GM10266 (cell line): Measurements from ENCODE around the gene AKR1C8.
"Not testable (repeated sequence)": the region's sequence is repeated elsewhere in the genome, so short reads cannot be mapped to it uniquely, and the experiment has no call there.

Experiments
- DNase-seq: peaks from one replicate; pipeline ENCODE4 v3.0.0; 2012; ENCODE audit errors: extremely low spot score
- TF ChIP-seq, protein P1 (sequence below): IDR thresholded peaks from 2 replicates; pipeline ENCODE4 v1.5.1; 2012; ENCODE audit warnings: mild to moderate bottlenecking, low read depth; ENCODE audit not compliant: control insufficient read depth, insufficient read depth; ENCODE audit errors: missing control alignments

AKR1C8 gene

DNA sequence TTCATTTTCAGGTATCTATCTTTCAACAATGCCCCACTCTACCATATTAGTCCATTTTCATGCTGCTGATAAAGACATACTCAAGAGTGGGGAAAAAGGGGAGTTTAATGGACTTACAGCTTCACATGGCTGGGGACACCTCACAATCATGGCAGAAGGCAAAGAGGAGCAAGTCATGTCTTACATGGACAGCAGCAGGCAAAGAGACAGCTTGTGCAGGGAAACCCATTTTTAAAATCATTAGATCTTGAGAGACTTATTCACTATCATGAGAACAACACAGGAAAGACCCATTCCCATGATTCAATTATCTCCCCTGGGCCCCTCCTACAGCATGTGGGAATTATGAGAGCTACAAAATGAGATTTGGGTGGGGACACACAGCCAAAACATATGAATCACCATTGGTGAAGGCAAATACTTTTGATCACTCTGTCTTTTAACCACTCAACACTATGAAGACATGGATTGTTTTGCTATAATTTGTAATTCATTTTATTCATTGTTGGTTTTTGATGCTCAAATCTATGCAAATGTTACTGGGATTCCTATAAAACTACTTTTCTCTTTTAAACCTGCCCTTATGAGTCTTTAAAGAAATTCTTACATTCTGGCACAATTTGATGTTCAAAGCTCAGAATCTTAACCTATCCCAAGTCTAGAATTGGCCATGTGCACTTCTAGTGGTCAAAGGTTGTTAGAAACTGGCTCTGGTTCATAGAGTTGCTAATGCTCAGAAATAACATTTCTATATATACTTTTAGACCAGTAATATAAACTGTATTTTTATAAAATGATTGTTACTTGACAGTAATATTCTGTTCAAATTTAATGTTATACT is 27.0 kb upstream of the AKR1C8 start:
- TF ChIP-seq, protein P1, sequence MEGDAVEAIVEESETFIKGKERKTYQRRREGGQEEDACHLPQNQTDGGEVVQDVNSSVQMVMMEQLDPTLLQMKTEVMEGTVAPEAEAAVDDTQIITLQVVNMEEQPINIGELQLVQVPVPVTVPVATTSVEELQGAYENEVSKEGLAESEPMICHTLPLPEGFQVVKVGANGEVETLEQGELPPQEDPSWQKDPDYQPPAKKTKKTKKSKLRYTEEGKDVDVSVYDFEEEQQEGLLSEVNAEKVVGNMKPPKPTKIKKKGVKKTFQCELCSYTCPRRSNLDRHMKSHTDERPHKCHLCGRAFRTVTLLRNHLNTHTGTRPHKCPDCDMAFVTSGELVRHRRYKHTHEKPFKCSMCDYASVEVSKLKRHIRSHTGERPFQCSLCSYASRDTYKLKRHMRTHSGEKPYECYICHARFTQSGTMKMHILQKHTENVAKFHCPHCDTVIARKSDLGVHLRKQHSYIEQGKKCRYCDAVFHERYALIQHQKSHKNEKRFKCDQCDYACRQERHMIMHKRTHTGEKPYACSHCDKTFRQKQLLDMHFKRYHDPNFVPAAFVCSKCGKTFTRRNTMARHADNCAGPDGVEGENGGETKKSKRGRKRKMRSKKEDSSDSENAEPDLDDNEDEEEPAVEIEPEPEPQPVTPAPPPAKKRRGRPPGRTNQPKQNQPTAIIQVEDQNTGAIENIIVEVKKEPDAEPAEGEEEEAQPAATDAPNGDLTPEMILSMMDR: no peak
- no peak for DNase-seq

DNA sequence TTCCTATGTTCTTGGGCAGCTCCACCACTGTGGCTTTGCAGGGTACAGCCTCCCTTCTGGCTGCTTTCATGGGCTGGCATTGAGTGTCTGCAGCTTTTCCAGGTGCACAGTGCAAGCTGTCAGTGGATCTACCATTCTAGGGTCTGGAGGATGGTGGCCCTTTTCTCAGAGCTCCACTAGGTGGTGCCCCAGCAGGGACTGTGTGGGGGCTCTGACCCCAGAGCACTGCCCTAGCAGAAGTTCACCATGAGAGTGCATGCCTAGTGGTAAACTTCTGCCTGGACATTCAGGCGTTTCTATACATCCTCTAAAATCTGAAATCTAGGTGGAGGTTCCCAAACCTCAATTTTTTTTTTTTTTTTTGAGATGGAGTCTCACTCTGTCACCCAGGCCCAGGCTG is 25.3 kb upstream of the AKR1C8 start:
- DNase-seq: not testable (repeated sequence)
- TF ChIP-seq, protein P1: peak; percentile 16

DNA sequence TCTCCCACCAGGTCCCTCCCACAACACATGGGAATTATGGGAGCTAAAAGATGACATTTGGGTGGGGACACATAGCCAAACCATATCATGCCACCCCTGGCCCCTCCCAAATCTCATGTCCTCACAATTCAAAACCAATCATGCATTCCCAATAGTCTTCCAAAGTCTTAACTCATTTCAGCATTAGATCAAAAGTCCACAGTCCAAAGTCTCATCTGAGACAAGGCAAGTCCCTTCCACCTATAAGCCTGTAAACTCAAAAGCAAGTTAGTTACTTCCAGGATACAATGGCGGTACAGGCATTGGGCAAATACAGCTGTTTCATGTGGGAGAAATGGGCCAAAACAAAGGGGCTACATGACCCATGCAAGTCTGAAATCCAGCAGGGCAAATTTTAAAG is 24.8 kb upstream of the AKR1C8 start:
- DNase-seq: not testable (repeated sequence)

DNA sequence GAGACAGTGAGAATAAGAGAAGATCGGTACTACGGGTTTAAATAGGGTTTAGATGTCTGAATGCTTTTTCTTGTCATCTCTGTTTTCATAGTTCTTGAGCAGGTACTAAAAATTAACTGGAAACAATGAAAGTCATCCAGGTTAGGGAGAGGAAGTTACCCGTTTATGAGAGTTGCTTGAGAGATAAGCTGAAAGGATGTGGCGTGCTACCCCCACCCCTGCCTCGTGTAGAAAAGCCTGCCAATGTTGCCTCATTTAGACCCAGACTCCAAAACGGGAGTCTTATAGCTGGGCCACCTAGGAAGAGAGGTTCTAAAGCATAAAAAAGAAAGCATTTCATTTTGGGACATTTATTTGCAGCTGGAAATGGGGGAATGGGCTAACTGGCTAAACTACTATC is 21.8 kb upstream of the AKR1C8 start:
- TF ChIP-seq, protein P1: no peak
- DNase-seq: no peak

DNA sequence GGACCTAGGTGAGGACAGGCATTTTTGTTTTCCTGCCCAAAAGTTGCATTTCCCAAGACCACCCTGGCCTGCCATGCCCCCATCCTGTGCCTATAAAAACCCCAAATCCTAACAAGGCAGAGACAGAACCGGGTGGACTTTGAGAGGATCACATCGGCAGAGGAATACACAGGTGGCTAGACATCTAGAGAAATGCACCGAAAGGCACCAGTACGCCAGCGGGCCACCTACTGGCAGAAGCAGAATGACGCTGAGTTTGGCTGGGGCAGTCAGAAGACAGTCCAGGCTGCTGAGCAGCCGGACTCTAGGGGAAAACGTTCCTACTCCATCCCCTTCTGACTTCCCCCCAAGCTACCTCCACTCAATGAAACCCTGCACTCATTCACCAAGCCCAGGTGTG is 14.4 kb upstream of the AKR1C8 start:
- TF ChIP-seq, protein P1: no peak
- DNase-seq: no peak

DNA sequence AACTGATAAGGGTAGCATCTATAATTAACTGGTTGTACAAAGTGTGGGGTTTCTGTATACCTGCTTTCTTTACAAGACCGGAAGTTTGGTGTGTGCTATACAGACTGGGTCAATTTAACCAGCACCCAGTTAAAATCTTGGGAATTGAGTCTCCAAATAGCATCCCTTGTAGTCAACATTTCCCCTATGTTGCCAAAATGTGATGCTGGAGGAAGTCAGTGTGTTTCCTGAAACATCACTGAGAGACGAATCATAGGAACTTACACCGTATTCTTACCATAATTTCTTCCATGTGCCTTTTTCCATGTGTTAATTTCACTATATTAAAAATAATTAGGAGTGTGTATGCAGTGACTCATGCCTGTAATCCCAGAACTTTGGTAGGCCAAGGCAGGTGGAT is 13.4 kb upstream of the AKR1C8 start:
- no peak for DNase-seq
- TF ChIP-seq, protein P1: no peak

DNA sequence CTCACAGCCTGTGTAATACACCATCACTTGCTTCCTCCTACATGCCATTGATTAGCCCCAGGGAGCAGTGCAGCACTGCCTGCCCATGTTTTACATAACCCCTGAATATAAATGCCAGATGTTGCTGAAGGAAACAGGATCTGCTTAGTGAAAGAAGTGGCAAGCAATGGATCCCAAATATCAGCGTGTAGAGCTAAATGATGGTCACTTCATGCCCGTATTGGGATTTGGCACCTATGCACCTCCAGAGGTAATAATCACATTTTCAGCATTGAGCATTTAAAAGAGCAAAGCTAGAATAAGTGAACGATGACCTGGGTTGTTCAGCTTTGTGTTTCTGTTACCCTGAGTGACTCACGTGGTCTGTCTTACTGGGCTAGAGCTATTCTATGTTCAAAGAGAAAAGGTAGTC is 11.8 kb upstream of the AKR1C8 start, which contains the start of gene AKR1C4:
TSS of gene AKR1C4 (plus strand) at position 136 of the 412 bp plus-strand sequence. CDS start at position 167, 31 bp downstream.
- DNase-seq: no peak
- TF ChIP-seq, protein P1: no peak

DNA sequence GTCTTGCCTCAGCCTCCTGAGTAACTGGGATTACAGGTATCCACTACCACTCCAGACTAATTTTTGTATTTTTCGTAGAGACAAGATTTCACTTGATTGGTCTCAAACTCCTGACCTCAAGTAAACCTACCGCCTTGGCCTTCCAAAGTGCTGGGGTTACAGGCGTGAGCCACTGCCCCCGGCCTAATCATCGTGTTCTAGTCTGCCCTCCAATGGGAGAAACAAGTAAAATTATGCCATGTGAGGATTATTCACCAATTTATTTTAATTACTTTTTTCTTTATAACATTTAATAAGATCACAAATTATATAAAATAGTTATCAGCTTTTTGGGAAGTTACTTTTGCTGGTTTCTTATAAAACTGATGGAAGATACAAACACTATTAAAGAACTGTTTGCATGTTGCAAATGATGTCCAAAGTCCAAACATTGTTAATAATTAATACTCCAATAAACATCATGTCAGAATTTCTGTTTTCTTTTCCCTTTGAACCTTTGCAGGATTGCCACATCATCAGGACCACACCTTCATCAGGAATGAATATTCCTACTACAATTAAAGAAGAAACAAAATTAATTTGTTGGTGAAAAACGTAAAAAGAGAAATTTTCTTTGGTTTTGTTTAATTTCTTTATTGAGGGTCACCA is 10.9 kb upstream of the AKR1C8 start:
- TF ChIP-seq, protein P1: no peak
- no peak for DNase-seq
